ENCODE data around the gene DNAH11. TPM values are rescaled to one million over a fixed set of nuclear protein-coding genes. Genes with fewer than 3 reads are reported as not detected.

DNAH11 gene
- total RNA-seq, 1 donor from 2014 or later, result 0.13 TPM

DNA sequence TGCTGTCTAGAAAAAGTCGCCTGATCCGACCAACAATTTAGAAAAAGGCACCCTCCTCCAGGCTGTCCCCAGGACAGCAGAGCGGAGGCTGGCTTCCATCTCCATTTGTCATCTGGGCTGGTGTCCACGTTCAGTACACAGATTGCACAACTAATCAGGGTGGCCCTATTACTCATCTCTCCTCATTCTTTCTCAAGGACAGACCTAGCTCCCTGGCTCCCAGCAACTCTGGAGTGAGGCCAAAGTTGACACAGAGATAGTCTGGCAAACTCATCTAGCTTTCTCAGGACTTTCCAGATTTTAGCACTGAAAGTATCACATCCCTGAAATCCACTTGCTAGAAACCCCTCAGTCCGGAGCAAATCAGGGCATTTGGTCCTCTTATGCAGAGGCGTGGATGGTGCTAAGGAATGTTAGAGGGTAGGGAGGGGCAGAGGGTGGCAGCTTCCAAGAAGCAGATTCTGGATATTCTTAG, 75.1 kb downstream of the DNAH11 start:
- Histone ChIP-seq H3K27ac (no peak overlapping the region), H3K9ac (no peak overlapping the region), H3K27me3 (no peaks in the 10 kb centered on the region), H3K4me1 (no peaks in the 10 kb centered on the region), H3K79me2 (ENCODE audit: low read depth) (no peaks in the 10 kb centered on the region), H3K36me3 (no peaks in the 10 kb centered on the region), H2AFZ (replicated peaks) (no peak overlapping the region), H3K9me3 (ENCODE audit: low read depth) (no peaks in the 10 kb centered on the region), H4K20me1 (ENCODE audit: low read depth) (no peaks in the 10 kb centered on the region), H3F3A (ENCODE audit: low read depth) (no peaks in the 10 kb centered on the region), H3K4me3 (no peak overlapping the region), H3K4me2 (no peak overlapping the region)
- no peak overlapping the region for H3K27ac Mint-ChIP-seq
- H3K9me3 Mint-ChIP-seq, result peaks cover 6% of the 10 kb centered on the region
- no peaks in the 10 kb centered on the region for H3K27me3 Mint-ChIP-seq (ENCODE audit: insufficient read depth, low read depth)
- peaks cover 2% of the 10 kb centered on the region for H3K36me3 Mint-ChIP-seq
- no peaks in the 10 kb centered on the region for H3K4me1 Mint-ChIP-seq
- DNase-seq (ENCODE audit: low spot score), result no peak
- TF ChIP-seq EZH2 (IDR thresholded peaks at IDR 0.05) (no peak), EZH2phosphoT487 (IDR thresholded peaks at IDR 0.05) (no peak)
- TF ChIP-seq, protein P1, sequence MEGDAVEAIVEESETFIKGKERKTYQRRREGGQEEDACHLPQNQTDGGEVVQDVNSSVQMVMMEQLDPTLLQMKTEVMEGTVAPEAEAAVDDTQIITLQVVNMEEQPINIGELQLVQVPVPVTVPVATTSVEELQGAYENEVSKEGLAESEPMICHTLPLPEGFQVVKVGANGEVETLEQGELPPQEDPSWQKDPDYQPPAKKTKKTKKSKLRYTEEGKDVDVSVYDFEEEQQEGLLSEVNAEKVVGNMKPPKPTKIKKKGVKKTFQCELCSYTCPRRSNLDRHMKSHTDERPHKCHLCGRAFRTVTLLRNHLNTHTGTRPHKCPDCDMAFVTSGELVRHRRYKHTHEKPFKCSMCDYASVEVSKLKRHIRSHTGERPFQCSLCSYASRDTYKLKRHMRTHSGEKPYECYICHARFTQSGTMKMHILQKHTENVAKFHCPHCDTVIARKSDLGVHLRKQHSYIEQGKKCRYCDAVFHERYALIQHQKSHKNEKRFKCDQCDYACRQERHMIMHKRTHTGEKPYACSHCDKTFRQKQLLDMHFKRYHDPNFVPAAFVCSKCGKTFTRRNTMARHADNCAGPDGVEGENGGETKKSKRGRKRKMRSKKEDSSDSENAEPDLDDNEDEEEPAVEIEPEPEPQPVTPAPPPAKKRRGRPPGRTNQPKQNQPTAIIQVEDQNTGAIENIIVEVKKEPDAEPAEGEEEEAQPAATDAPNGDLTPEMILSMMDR (IDR thresholded peaks at IDR 0.05), result no peak
- no peak overlapping the region for H3K4me3 Mint-ChIP-seq

GRCh38 chr7:21618706-21619105, 75.9 kb downstream of the DNAH11 start:
- H3K4me1 ChIP-seq, result no peaks in the 10 kb centered on the region
- no peak overlapping the region for H3K27ac Mint-ChIP-seq
- H3K9ac ChIP-seq, result no peak overlapping the region
- no peaks in the 10 kb centered on the region for H3K4me1 Mint-ChIP-seq
- H4K20me1 ChIP-seq (ENCODE audit: low read depth), result no peaks in the 10 kb centered on the region
- no peaks in the 10 kb centered on the region for H3K27me3 ChIP-seq
- no peaks in the 10 kb centered on the region for H3K36me3 ChIP-seq
- no peak overlapping the region for H3K4me3 ChIP-seq
- TF ChIP-seq EZH2phosphoT487 (IDR thresholded peaks at IDR 0.05) (no peak), EZH2 (IDR thresholded peaks at IDR 0.05) (no peak)
- TF ChIP-seq, protein P1 (IDR thresholded peaks at IDR 0.05), result no peak
- DNase-seq (ENCODE audit: low spot score), result no peak
- H3K36me3 Mint-ChIP-seq, result peaks cover 2% of the 10 kb centered on the region
- H2AFZ ChIP-seq (replicated peaks), result no peak overlapping the region
- H3K4me3 Mint-ChIP-seq, result no peak overlapping the region
- no peaks in the 10 kb centered on the region for H3F3A ChIP-seq (ENCODE audit: low read depth)
- H3K9me3 ChIP-seq (ENCODE audit: low read depth), result no peaks in the 10 kb centered on the region
- no peaks in the 10 kb centered on the region for H3K79me2 ChIP-seq (ENCODE audit: low read depth)
- H3K4me2 ChIP-seq, result no peak overlapping the region
- H3K9me3 Mint-ChIP-seq, result peaks cover 6% of the 10 kb centered on the region
- H3K27ac ChIP-seq, result no peak overlapping the region
- H3K27me3 Mint-ChIP-seq (ENCODE audit: insufficient read depth, low read depth), result no peaks in the 10 kb centered on the region

DNA sequence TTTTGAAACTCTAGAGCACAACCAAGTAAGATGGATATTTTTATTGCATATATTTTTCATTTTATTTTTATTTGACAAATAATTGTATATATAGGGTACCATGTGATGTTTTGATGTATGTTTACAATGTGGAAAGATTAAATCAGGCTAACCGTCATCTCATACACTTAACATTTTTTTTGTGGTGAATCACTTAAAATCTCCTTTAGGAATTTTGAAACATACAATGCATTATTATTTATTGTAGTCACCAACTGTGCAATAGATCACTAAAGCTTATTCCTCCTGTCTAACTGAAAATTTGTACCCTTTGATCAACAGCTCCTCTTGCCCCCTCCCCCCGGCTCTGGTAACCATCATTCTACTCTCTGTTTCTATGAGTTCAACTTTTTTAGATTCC, 77.2 kb downstream of the DNAH11 start:
- Mint-ChIP-seq H3K4me1 (no peaks in the 10 kb centered on the region), H3K27ac (no peak overlapping the region), H3K27me3 (ENCODE audit: insufficient read depth, low read depth) (no peaks in the 10 kb centered on the region), H3K9me3 (peaks cover 6% of the 10 kb centered on the region), H3K4me3 (no peak overlapping the region), H3K36me3 (peaks cover 2% of the 10 kb centered on the region)
- TF ChIP-seq, protein P1 (IDR thresholded peaks at IDR 0.05), result no peak
- TF ChIP-seq EZH2phosphoT487 (IDR thresholded peaks at IDR 0.05) (no peak), EZH2 (IDR thresholded peaks at IDR 0.05) (no peak)
- no peaks in the 10 kb centered on the region for H3F3A ChIP-seq (ENCODE audit: low read depth)
- H3K79me2 ChIP-seq (ENCODE audit: low read depth), result no peaks in the 10 kb centered on the region
- H3K9me3 ChIP-seq (ENCODE audit: low read depth), result no peaks in the 10 kb centered on the region
- no peaks in the 10 kb centered on the region for H3K36me3 ChIP-seq
- H3K4me2 ChIP-seq, result no peak overlapping the region
- no peak overlapping the region for H3K4me3 ChIP-seq
- no peak overlapping the region for H3K27ac ChIP-seq
- H2AFZ ChIP-seq (replicated peaks), result no peak overlapping the region
- no peaks in the 10 kb centered on the region for H4K20me1 ChIP-seq (ENCODE audit: low read depth)
- no peaks in the 10 kb centered on the region for H3K27me3 ChIP-seq
- no peak overlapping the region for H3K9ac ChIP-seq
- DNase-seq (ENCODE audit: low spot score), result no peak
- H3K4me1 ChIP-seq, result no peaks in the 10 kb centered on the region

Data from neural progenitor cell (in vitro differentiated cells).